ENCODE measurements around the gene USP46.

The USP46 gene

GRCh38 chr4:52568351-52568750 lies 90.8 kb downstream of the USP46 start:
- Histone ChIP-seq H3K9me2 (replicated peaks; ENCODE audit: low read depth, low read length) (no peaks in the 10 kb centered on the region), H3K27me3 (ENCODE audit: insufficient read depth, low read length, poor library complexity, severe bottlenecking) (no peaks in the 10 kb centered on the region), H3K4me1 (ENCODE audit: insufficient read depth, low read length, poor library complexity, severe bottlenecking) (no peaks in the 10 kb centered on the region), H3K4me3 (ENCODE audit: low read length, poor library complexity, severe bottlenecking) (no peak overlapping the region), H2AFZ (ENCODE audit: low read length) (no peak overlapping the region), H3F3A (ENCODE audit: low read depth) (no peaks in the 10 kb centered on the region), H4K20me1 (ENCODE audit: insufficient read depth, low read length, poor library complexity, severe bottlenecking) (no peaks in the 10 kb centered on the region), H3K79me2 (ENCODE audit: insufficient read depth, low read length) (no peaks in the 10 kb centered on the region), H3K9ac (ENCODE audit: low read depth, low read length, poor library complexity, severe bottlenecking) (no peak overlapping the region), H3K4me2 (ENCODE audit: low read depth, low read length, poor library complexity, severe bottlenecking) (no peak overlapping the region), H3K9me3 (ENCODE audit: insufficient read depth, low read depth, low read length) (no peaks in the 10 kb centered on the region), H3K36me3 (ENCODE audit: insufficient read depth, low read length) (no peaks in the 10 kb centered on the region)
- TF ChIP-seq EZH2phosphoT487 (IDR thresholded peaks at IDR 0.05; ENCODE audit: borderline replicate concordance) (no peak), CTCF (conservative IDR thresholded peaks at IDR 0.05; ENCODE audit: low read length) (no peak)

- no peaks in the 10 kb centered on the region for H4K20me1 ChIP-seq (ENCODE audit: insufficient read depth, low read length, poor library complexity, severe bottlenecking)
- H3K4me1 ChIP-seq (ENCODE audit: insufficient read depth, low read length, poor library complexity, severe bottlenecking) = no peaks in the 10 kb centered on the region
- no peak overlapping the region for H3K9ac ChIP-seq (ENCODE audit: low read depth, low read length, poor library complexity, severe bottlenecking)
- no peaks in the 10 kb centered on the region for H3F3A ChIP-seq (ENCODE audit: low read depth)
- no peak overlapping the region for H3K4me3 ChIP-seq (ENCODE audit: low read length, poor library complexity, severe bottlenecking)
- no peaks in the 10 kb centered on the region for H3K27me3 ChIP-seq (ENCODE audit: insufficient read depth, low read length, poor library complexity, severe bottlenecking)
- H3K4me2 ChIP-seq (ENCODE audit: low read depth, low read length, poor library complexity, severe bottlenecking) = no peak overlapping the region
- no peak overlapping the region for H2AFZ ChIP-seq (ENCODE audit: low read length)
- H3K79me2 ChIP-seq (ENCODE audit: insufficient read depth, low read length) = no peaks in the 10 kb centered on the region
- H3K36me3 ChIP-seq (ENCODE audit: insufficient read depth, low read length) = no peaks in the 10 kb centered on the region
- no peaks in the 10 kb centered on the region for H3K9me3 ChIP-seq (ENCODE audit: insufficient read depth, low read depth, low read length)
- no peaks in the 10 kb centered on the region for H3K9me2 ChIP-seq (replicated peaks; ENCODE audit: low read depth, low read length)
- no peak for TF ChIP-seq EZH2phosphoT487 (IDR thresholded peaks at IDR 0.05; ENCODE audit: borderline replicate concordance)
- TF ChIP-seq CTCF (conservative IDR thresholded peaks at IDR 0.05; ENCODE audit: low read length) = no peak
Observed at GRCh38 chr4:52566136-52567031, 92.7 kb downstream of the USP46 start.

- TF ChIP-seq CTCF (conservative IDR thresholded peaks at IDR 0.05; ENCODE audit: low read length) (no peak), EZH2phosphoT487 (IDR thresholded peaks at IDR 0.05; ENCODE audit: borderline replicate concordance) (no peak)
- Histone ChIP-seq H3K9ac (ENCODE audit: low read depth, low read length, poor library complexity, severe bottlenecking) (no peak overlapping the region), H3K27me3 (ENCODE audit: insufficient read depth, low read length, poor library complexity, severe bottlenecking) (no peaks in the 10 kb centered on the region), H3K4me1 (ENCODE audit: insufficient read depth, low read length, poor library complexity, severe bottlenecking) (no peaks in the 10 kb centered on the region), H4K20me1 (ENCODE audit: insufficient read depth, low read length, poor library complexity, severe bottlenecking) (no peaks in the 10 kb centered on the region), H3K36me3 (ENCODE audit: insufficient read depth, low read length) (no peaks in the 10 kb centered on the region), H3K4me3 (ENCODE audit: low read length, poor library complexity, severe bottlenecking) (no peak overlapping the region), H3K9me2 (replicated peaks; ENCODE audit: low read depth, low read length) (no peaks in the 10 kb centered on the region), H3K4me2 (ENCODE audit: low read depth, low read length, poor library complexity, severe bottlenecking) (no peak overlapping the region), H3F3A (ENCODE audit: low read depth) (no peaks in the 10 kb centered on the region), H3K9me3 (ENCODE audit: insufficient read depth, low read depth, low read length) (no peaks in the 10 kb centered on the region), H3K79me2 (ENCODE audit: insufficient read depth, low read length) (no peaks in the 10 kb centered on the region), H2AFZ (ENCODE audit: low read length) (no peak overlapping the region)
Observed at GRCh38 chr4:52560844-52561280, 98.2 kb downstream of the USP46 start.
